K562 (cell line): ENCODE measurements around the gene SPDYE6. TPM values are rescaled to one million over a fixed set of nuclear protein-coding genes. Genes with fewer than 3 reads are reported as not detected.

Experiments
- ATAC-seq: fragments of 200-7000 bp; cut with Tn5 transposase; 3 replicates; pipeline ENCODE4 v1.9.1; 2020; ENCODE audit warnings: moderate library complexity
- BruUV-seq: library from RNA; stranded (reverse); fragments of 400-500 nt; replicated peaks from 2 replicates; lab custom pipeline; 2021; lab: Mats Ljungman, UMichigan
- CTCF ChIA-PET: fragments of 300-600 bp; formaldehyde crosslinking; extraction: SDS; loops from one replicate; lab custom pipeline; 2021; ENCODE audit warnings: low intra/inter-chr PET ratio; lab: Yijun Ruan, JAX
- POLR2A ChIA-PET: fragments of 300-600, 350-650 bp; sonication (Branson Sonifier 250); formaldehyde crosslinking; extraction: SDS; loops from one replicate; lab custom pipeline; 2021; ENCODE audit warnings: antibody characterized with exemption, inconsistent platforms; lab: Yijun Ruan, JAX
- DNase-seq, 4 experiments: peaks; one replicate each; pipeline versions ENCODE4 v3.0.0 to v3.0.0-alpha.2; 2011 to 2018; ENCODE audit warnings: low spot score in 3 of 4, mixed read lengths in 3 of 4; ENCODE audit errors: extremely low read depth in 1 of 4
- FAIRE-seq: peaks from 2 replicates; lab custom pipeline; 2011; peaks lifted over from hg19 to GRCh38; lab: Jason Lieb, UNC
- H2AFZ ChIP-seq: 2 replicates; pipeline ENCODE4 v1.6.0; 2011; ENCODE audit warnings: low read depth, low read length, control low read depth, inconsistent platforms
- H3K27ac ChIP-seq: fragments of 200-600 bp; 3 replicates; pipeline ENCODE4 v1.8.0; 2011; ENCODE audit warnings: low read depth, mild to moderate bottlenecking, control low read depth, inconsistent platforms, low read length, moderate library complexity, mixed read lengths; ENCODE audit errors: extremely low read depth
- H3K27me3 ChIP-seq, 2 experiments: fragments of 300-600 bp in 1 of 2; 2 replicates in 1 of 2; 3 replicates in 1 of 2; pipeline versions ENCODE4 v1.6.0 to v1.8.0; 2011; ENCODE audit warnings: inconsistent platforms in 2 of 2, low read length in 2 of 2, mild to moderate bottlenecking in 1 of 2, mixed read lengths in 1 of 2, moderate library complexity in 1 of 2; ENCODE audit not compliant: control insufficient read depth in 2 of 2, insufficient read depth in 2 of 2
- H3K36me3 ChIP-seq: fragments of 300-600 bp; 3 replicates; pipeline ENCODE4 v1.8.0; 2011; ENCODE audit warnings: mild to moderate bottlenecking, low read length, inconsistent platforms; ENCODE audit not compliant: control insufficient read depth, insufficient read depth
- H3K4me1 ChIP-seq, 2 experiments: fragments of 200-600 bp in 1 of 2; replicated peaks in 1 of 2; 2 replicates in 1 of 2; 3 replicates in 1 of 2; pipeline versions ENCODE4 v1.5.1 to v1.8.0; 2011; ENCODE audit warnings: inconsistent platforms in 2 of 2, low read length in 2 of 2, mild to moderate bottlenecking in 1 of 2, mixed read lengths in 1 of 2, moderate library complexity in 1 of 2; ENCODE audit not compliant: control insufficient read depth in 2 of 2, insufficient read depth in 2 of 2
- H3K4me2 ChIP-seq: 2 replicates; pipeline ENCODE4 v1.6.1; 2011; ENCODE audit warnings: low read length, control low read depth, inconsistent platforms, mixed read lengths; ENCODE audit not compliant: insufficient read depth
- H3K4me3 ChIP-seq: fragments of 200-600 bp; sonication (generic), shearing (Covaris generic); 2 replicates; pipeline ENCODE4 v1.5.1; 2016; ENCODE audit warnings: control low read depth, inconsistent platforms
- H3K79me2 ChIP-seq: fragments of 200-600 bp; 3 replicates; pipeline ENCODE4 v1.8.0; 2011; ENCODE audit warnings: low read length, inconsistent platforms; ENCODE audit not compliant: control insufficient read depth, insufficient read depth
- H3K9ac ChIP-seq, 2 experiments: 2 replicates each; pipeline versions ENCODE4 v1.6.0 to v1.6.1; 2011; ENCODE audit warnings: low read depth in 2 of 2, low read length in 2 of 2, control low read depth in 1 of 2, inconsistent platforms in 1 of 2, mild to moderate bottlenecking in 1 of 2, mixed read lengths in 1 of 2; ENCODE audit not compliant: insufficient read depth in 1 of 2
- H3K9me1 ChIP-seq: one replicate; pipeline ENCODE4 v1.6.0; 2011; ENCODE audit warnings: inconsistent platforms, mild to moderate bottlenecking, low read length, moderate library complexity; ENCODE audit not compliant: control insufficient read depth, insufficient read depth
- H3K9me3 ChIP-seq: replicated peaks from 2 replicates; pipeline ENCODE4 v1.5.1; 2011; ENCODE audit warnings: low read depth, low read length, inconsistent platforms; ENCODE audit not compliant: control insufficient read depth, insufficient read depth
- H4K20me1 ChIP-seq: replicated peaks from 2 replicates; pipeline ENCODE4 v1.6.1; 2011; ENCODE audit warnings: low read length, inconsistent platforms, mixed read lengths; ENCODE audit not compliant: control insufficient read depth, insufficient read depth
- ATF1 ChIP-seq, 2 experiments: fragments of 450-650 bp in 1 of 2; IDR thresholded peaks; 2 replicates each; pipeline ENCODE4 v1.6.1; 2016; ENCODE audit warnings: missing compliant biosample characterization in 1 of 2, missing genetic modification characterization in 1 of 2
- BRCA1 ChIP-seq, 2 experiments: fragments of 450-650 bp in 1 of 2; sonication (generic) in 1 of 2; formaldehyde crosslinking in 1 of 2; IDR thresholded peaks; 2 replicates each; pipeline versions ENCODE4 v1.5.0 to v1.6.1; 2017 to 2020; ENCODE audit warnings: mild to moderate bottlenecking in 1 of 2, missing genetic modification reagents in 1 of 2
- CBX2 ChIP-seq: fragments of 200-600 bp; sonication (generic); IDR thresholded peaks from one replicate; pipeline ENCODE4 v1.6.1; 2012; ENCODE audit warnings: mild to moderate bottlenecking, low read length, inconsistent platforms; ENCODE audit not compliant: insufficient read depth, poor library complexity, severe bottlenecking
- DIDO1 ChIP-seq: fragments of 450-650 bp; IDR thresholded peaks from 2 replicates; pipeline ENCODE4 v1.6.1; 2016; ENCODE audit warnings: low read depth, missing biosample characterization, missing genetic modification characterization
- GABPB1 ChIP-seq: sonication (generic); formaldehyde crosslinking; IDR thresholded peaks from 2 replicates; pipeline ENCODE4 v1.8.0; 2022; ENCODE audit warnings: mild to moderate bottlenecking, missing genetic modification reagents
- KDM1A ChIP-seq, 2 experiments: fragments of 450-650 bp; IDR thresholded peaks; 2 replicates each; pipeline ENCODE4 v1.6.1; 2016; ENCODE audit warnings: mild to moderate bottlenecking in 2 of 2
- NEUROD1 ChIP-seq: fragments of 150-350 bp; IDR thresholded peaks from 2 replicates; pipeline ENCODE4 v1.6.1; 2014; ENCODE audit warnings: borderline replicate concordance, low read length, low read depth; ENCODE audit not compliant: partially characterized antibody
- NFIX ChIP-seq: fragments of 250-450 bp; sonication (Bioruptor Pico); IDR thresholded peaks from 2 replicates; pipeline ENCODE4 v1.4.0; 2020; ENCODE audit warnings: low read depth, mild to moderate bottlenecking, moderate library complexity
- PTTG1 ChIP-seq: fragments of 450-650 bp; IDR thresholded peaks from 2 replicates; pipeline ENCODE4 v1.6.1; 2016; ENCODE audit warnings: low read depth, mild to moderate bottlenecking, missing genetic modification characterization, missing compliant biosample characterization
- RBM25 ChIP-seq: fragments of 200-400 bp; formaldehyde crosslinking; IDR thresholded peaks from 2 replicates; pipeline ENCODE4 v1.6.1; 2018; ENCODE audit warnings: low read length, low read depth, moderate library complexity; ENCODE audit not compliant: severe bottlenecking
- TAF1 ChIP-seq: IDR thresholded peaks from 2 replicates; pipeline ENCODE4 v1.6.1; 2011; ENCODE audit warnings: mild to moderate bottlenecking, low read length, moderate library complexity; ENCODE audit not compliant: insufficient read depth, control insufficient read depth, severe bottlenecking; ENCODE audit errors: extremely low read depth
- ZKSCAN3 ChIP-seq: fragments of 250-450 bp; sonication (Bioruptor Pico); IDR thresholded peaks from 2 replicates; pipeline ENCODE4 v1.4.0; 2020
- ZNF212 ChIP-seq: fragments of 450-650 bp; formaldehyde crosslinking; IDR thresholded peaks from 2 replicates; pipeline ENCODE4 v1.4.0; 2020; ENCODE audit warnings: mild to moderate bottlenecking
- ZNF224 ChIP-seq: sonication (generic); formaldehyde crosslinking; IDR thresholded peaks from 2 replicates; pipeline ENCODE4 v1.8.0; 2022; ENCODE audit warnings: mild to moderate bottlenecking, missing genetic modification reagents
- ZNF24 ChIP-seq: fragments of 450-650 bp; IDR thresholded peaks from 2 replicates; pipeline ENCODE4 v1.6.1; 2016
- ZNF316 ChIP-seq: fragments of 450-650 bp; IDR thresholded peaks from 2 replicates; pipeline ENCODE4 v1.6.1; 2016
- WGBS: fragments of 100-300 bp; shearing (Covaris generic); methylation state at CpG from one replicate; pipeline ENCODE4 v1.1.6; 2016; ENCODE audit warnings: low coverage, mixed read lengths; ENCODE audit not compliant: insufficient coverage; ENCODE audit errors: missing lambda C conversion rate; 5-methylcytosine and 5-hydroxymethylcytosine counted together
- in situ Hi-C: fragments of 300-500 bp; cut with MboI; formaldehyde crosslinking; loops from 4 replicates; pipeline ENCODE4 v1.15.0; 2018; ENCODE audit warnings: inconsistent platforms, mixed read lengths
- intact Hi-C: fragments of 100-400 bp; cut with micrococcal nuclease; formaldehyde crosslinking; loops from 2 replicates; pipeline ENCODE4 v1.14.2; 2022
- polyA plus RNA-seq, 8 experiments: library from polyadenylated mRNA; depleted of rRNA in 4 of 8; stranded (reverse) in 5 of 8; unstranded in 3 of 8; fragments of >200 nt; fragmentation: Nextera tagmentation in 2 of 8; fragmentation: Illumina TruSeq in 1 of 8; extraction: Ambion mirVana in 2 of 8; extraction: Trizol in 1 of 8; gene quantifications; 2 replicates each; pipeline versions ENCODE4 v1.2.1 to v1.2.3, GENCODE V29; 2011 to 2014; ENCODE audit warnings: inconsistent platforms in 1 of 8, missing spikeins in 1 of 8
- total RNA-seq, 7 experiments: library from RNA; depleted of rRNA in 6 of 7; stranded (reverse); fragments of >200 nt in 6 of 7; fragmentation: Illumina TruSeq in 2 of 7; extraction: Trizol in 2 of 7; gene quantifications; 2 replicates each; pipeline versions ENCODE4 v1.2.1 to v1.2.3, GENCODE V29; 2011 to 2021; ENCODE audit warnings: low replicate concordance in 1 of 7
- TF ChIP-seq, protein P1 (sequence below): sonication (generic); formaldehyde crosslinking; IDR thresholded peaks from 2 replicates; pipeline ENCODE4 v1.8.1; 2023; ENCODE audit warnings: mild to moderate bottlenecking, missing genetic modification reagents, moderate library complexity
- TF ChIP-seq, protein P2 (sequence below): fragments of 450-650 bp; IDR thresholded peaks from 2 replicates; pipeline ENCODE4 v1.6.1; 2018; ENCODE audit warnings: mild to moderate bottlenecking, low read depth; ENCODE audit not compliant: partially characterized antibody
- TF ChIP-seq, protein P3 (sequence below): fragments of 250-450 bp; sonication (Bioruptor Pico); IDR thresholded peaks from 2 replicates; pipeline ENCODE4 v1.8.0; 2021; ENCODE audit warnings: moderate library complexity, mild to moderate bottlenecking, inconsistent platforms

Gene SPDYE6
- total and polyA plus RNA-seq, 9 of the 15 experiments (the other 6 are each of a cell fraction or from before 2014, with no cell fraction given) = 0.24 to 0.35 TPM; not detected in 7

DNA sequence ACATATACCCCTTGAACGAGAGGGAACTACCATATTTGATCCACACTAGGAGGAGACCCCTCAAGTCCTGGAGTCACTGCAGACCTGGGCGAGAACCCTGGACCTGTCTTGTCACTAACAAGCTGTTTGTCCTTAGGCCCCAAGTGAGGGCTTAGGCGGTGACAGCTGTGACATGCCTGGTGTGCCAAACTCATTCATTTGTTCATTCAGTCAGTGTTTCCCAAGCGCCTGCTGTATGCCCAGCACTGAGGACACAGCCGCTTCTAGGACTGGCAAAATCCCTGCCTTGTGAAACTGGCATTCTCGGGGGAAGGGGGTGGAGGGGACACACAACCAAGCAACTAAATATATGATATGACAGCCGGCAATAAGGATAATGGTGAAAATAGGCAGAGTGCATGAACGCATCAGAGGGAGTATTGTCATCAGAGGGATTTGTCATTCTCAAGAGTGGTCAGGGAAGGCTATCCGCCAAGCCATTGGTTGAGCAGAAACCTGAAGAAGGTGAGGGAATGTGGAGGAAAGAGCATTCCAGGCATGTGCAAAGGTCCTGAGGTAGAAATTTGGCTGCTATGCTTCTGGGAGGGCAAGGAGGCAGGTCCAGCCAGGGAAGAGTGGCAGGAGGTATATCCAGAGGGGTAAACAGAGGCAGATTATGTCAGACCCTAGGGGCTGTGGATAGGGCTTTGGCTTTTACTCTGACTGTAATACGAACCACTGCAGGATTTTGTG, 58.6 kb downstream of the SPDYE6 start:
- ATAC-seq (no peak), DNase-seq (no peak), FAIRE-seq (peak; percentile 46)
- intact Hi-C loops (no loop called here), in situ Hi-C loops (no loop called here)
- Histone ChIP-seq H3K9me1 (no peaks in the 10 kb centered on the region), H3K27me3 (peaks cover 50 to 90% of the 10 kb centered on the region in 2 experiments; a peak in 4 of 5 replicates), H3K79me2 (no peaks in the 10 kb centered on the region), H2AFZ (no peak overlapping the region), H3K4me2 (no peak overlapping the region), H3K27ac (no peak overlapping the region), H3K36me3 (no peaks in the 10 kb centered on the region), H4K20me1 (peaks cover 6% of the 10 kb centered on the region; the same call in 1 of the 2 replicates), H3K4me3 (no peak overlapping the region), H3K4me1 (peaks cover 0 to 20% of the 10 kb centered on the region in 2 experiments; a peak in 1 of 5 replicates), H3K9ac (no peak overlapping the region), H3K9me3 (no peaks in the 10 kb centered on the region)
- ChIA-PET POLR2A (interaction anchor here (0.6 to 1.0 kb wide), 3 partner anchors 10 to 762 kb away, joined by 4 to 5 read pairs (median 4); no protein-coding TSS in a partner anchor), CTCF (no interaction called here)
- 4% methylated on average over 10 of the region's 10 CpGs for WGBS
- no TSS peak for BruUV-seq
- TF ChIP-seq PTTG1 (tag) = no peak
- TF ChIP-seq NFIX (CRISPR knock-in tag) = no peak
- TF ChIP-seq TAF1 = no peak
- TF ChIP-seq CBX2 = peak; percentile 6
- no peak for TF ChIP-seq ZNF224 (CRISPR knock-in tag)
- no peak for TF ChIP-seq NEUROD1
- peak; percentile 63 for TF ChIP-seq RBM25
- TF ChIP-seq DIDO1 = no peak
- TF ChIP-seq, protein P1, sequence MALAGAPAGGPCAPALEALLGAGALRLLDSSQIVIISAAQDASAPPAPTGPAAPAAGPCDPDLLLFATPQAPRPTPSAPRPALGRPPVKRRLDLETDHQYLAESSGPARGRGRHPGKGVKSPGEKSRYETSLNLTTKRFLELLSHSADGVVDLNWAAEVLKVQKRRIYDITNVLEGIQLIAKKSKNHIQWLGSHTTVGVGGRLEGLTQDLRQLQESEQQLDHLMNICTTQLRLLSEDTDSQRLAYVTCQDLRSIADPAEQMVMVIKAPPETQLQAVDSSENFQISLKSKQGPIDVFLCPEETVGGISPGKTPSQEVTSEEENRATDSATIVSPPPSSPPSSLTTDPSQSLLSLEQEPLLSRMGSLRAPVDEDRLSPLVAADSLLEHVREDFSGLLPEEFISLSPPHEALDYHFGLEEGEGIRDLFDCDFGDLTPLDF (CRISPR knock-in tag) = no peak
- no peak for TF ChIP-seq BRCA1 (IDR thresholded peaks at IDR 0.05)
- no peak for TF ChIP-seq BRCA1 (CRISPR knock-in tag; IDR thresholded peaks at IDR 0.05)
- TF ChIP-seq KDM1A (IDR thresholded peaks at IDR 0.05) = peak in 1 of 2 experiments; percentile 43; a peak in 1 of 4 replicates
- TF ChIP-seq ATF1 (CRISPR knock-in tag; IDR thresholded peaks at IDR 0.05) = no peak
- TF ChIP-seq ATF1 (tag; IDR thresholded peaks at IDR 0.05) = no peak
- TF ChIP-seq GABPB1 (CRISPR knock-in tag) = no peak
- no peak for TF ChIP-seq ZNF212 (CRISPR knock-in tag)
- peak; percentile 73; the same call in 1 of the 2 replicates for TF ChIP-seq ZNF24
- TF ChIP-seq, protein P2, sequence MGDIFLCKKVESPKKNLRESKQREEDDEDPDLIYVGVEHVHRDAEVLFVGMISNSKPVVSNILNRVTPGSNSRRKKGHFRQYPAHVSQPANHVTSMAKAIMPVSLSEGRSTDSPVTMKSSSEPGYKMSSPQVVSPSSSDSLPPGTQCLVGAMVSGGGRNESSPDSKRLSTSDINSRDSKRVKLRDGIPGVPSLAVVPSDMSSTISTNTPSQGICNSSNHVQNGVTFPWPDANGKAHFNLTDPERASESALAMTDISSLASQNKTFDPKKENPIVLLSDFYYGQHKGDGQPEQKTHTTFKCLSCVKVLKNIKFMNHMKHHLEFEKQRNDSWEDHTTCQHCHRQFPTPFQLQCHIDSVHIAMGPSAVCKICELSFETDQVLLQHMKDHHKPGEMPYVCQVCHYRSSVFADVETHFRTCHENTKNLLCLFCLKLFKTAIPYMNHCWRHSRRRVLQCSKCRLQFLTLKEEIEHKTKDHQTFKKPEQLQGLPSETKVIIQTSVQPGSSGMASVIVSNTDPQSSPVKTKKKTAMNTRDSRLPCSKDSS = no peak
- TF ChIP-seq, protein P3, sequence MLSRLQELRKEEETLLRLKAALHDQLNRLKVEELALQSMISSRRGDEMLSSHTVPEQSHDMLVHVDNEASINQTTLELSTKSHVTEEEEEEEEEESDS (CRISPR knock-in tag) = no peak
- TF ChIP-seq ZKSCAN3 = no peak
- no peak for TF ChIP-seq ZNF316
